Measurements from ENCODE around the gene NIP7. TPM values are rescaled to one million over a fixed set of nuclear protein-coding genes. Genes with fewer than 3 reads are reported as not detected.

NIP7 gene
- polyA plus RNA-seq, 1 donor (not counting 4 experiments of a cell fraction or from before 2014, with no cell fraction given): 31.3 TPM

DNA sequence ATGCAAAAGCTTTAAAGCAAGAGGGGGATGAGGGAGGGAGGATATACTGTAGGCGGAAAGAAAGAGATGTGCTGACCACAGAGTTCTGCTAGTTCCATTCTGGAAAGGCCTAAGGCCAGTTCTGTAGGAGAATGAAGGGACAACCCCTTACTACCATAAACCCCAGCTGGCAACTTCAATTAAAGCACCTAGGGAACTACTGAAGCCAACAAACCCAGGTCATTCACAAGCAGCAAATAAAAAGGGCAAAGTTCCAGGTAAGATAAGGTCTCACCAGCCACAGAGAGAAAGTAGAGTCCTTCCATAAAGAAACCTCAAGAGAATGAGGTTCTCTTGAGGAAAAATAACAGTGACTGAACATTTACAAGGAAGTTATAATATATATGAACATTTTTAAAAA lies 33.4 kb downstream of the NIP7 start:
- dilution Hi-C loops (cut with MboI; ENCODE audit: extremely low pct_ligation_motif_present, low sequenced_read_pairs): no loop called here
- peaks cover 19 to 23% of the 10 kb centered on the region in 2 experiments for H3K36me3 ChIP-seq (ENCODE audit: control insufficient read depth in 2 of 2, extremely low read depth in 1 of 2, insufficient read depth in 2 of 2, low read length in 2 of 2)
- no peaks in the 10 kb centered on the region for H3K4me1 ChIP-seq (ENCODE audit: control insufficient read depth, extremely low read depth, insufficient read depth, low read length)
- no peak for FAIRE-seq
- no peaks in the 10 kb centered on the region for H3K9me3 ChIP-seq (ENCODE audit: control insufficient read depth, low read depth, low read length)
- TF ChIP-seq, protein P1, sequence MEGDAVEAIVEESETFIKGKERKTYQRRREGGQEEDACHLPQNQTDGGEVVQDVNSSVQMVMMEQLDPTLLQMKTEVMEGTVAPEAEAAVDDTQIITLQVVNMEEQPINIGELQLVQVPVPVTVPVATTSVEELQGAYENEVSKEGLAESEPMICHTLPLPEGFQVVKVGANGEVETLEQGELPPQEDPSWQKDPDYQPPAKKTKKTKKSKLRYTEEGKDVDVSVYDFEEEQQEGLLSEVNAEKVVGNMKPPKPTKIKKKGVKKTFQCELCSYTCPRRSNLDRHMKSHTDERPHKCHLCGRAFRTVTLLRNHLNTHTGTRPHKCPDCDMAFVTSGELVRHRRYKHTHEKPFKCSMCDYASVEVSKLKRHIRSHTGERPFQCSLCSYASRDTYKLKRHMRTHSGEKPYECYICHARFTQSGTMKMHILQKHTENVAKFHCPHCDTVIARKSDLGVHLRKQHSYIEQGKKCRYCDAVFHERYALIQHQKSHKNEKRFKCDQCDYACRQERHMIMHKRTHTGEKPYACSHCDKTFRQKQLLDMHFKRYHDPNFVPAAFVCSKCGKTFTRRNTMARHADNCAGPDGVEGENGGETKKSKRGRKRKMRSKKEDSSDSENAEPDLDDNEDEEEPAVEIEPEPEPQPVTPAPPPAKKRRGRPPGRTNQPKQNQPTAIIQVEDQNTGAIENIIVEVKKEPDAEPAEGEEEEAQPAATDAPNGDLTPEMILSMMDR (optimal IDR thresholded peaks at IDR 0.05 in 1 of 3, IDR thresholded peaks at IDR 0.05 in 1 of 3, conservative IDR thresholded peaks at IDR 0.05 in 1 of 3; ENCODE audit: extremely low read depth in 1 of 3, insufficient read depth in 2 of 3, low read length in 3 of 3): no peak
- no peak for TF ChIP-seq EZH2 (IDR thresholded peaks at IDR 0.05; ENCODE audit: low read length)
- no peak overlapping the region for H3K4me3 ChIP-seq (ENCODE audit: control insufficient read depth in 2 of 3, extremely low read depth in 1 of 3, insufficient read depth in 2 of 3, low read depth in 1 of 3, low read length in 3 of 3)
- no peaks in the 10 kb centered on the region for H3K79me2 ChIP-seq (ENCODE audit: control insufficient read depth, insufficient read depth, low read length)
- no peak overlapping the region for H2AFZ ChIP-seq (ENCODE audit: control insufficient read depth, low read length)
- no peaks in the 10 kb centered on the region for H4K20me1 ChIP-seq (ENCODE audit: control insufficient read depth, extremely low read depth, insufficient read depth, low read length)
- no peak overlapping the region for H3K4me2 ChIP-seq (ENCODE audit: control insufficient read depth, extremely low read depth, insufficient read depth, low read depth, low read length)
- H3K9ac ChIP-seq (ENCODE audit: control insufficient read depth, extremely low read depth, insufficient read depth, low read length): no peak overlapping the region
- no peak for DNase-seq (ENCODE audit: low read depth, low spot score)
- no peaks in the 10 kb centered on the region for H3K9me1 ChIP-seq (ENCODE audit: control insufficient read depth, extremely low read depth, insufficient read depth, low read length)
- no peaks in the 10 kb centered on the region for H3K27me3 ChIP-seq (ENCODE audit: control insufficient read depth, extremely low read depth, insufficient read depth, low read length)
- no peak overlapping the region for H3K27ac ChIP-seq (ENCODE audit: control insufficient read depth, insufficient read depth, low read length)

DNA sequence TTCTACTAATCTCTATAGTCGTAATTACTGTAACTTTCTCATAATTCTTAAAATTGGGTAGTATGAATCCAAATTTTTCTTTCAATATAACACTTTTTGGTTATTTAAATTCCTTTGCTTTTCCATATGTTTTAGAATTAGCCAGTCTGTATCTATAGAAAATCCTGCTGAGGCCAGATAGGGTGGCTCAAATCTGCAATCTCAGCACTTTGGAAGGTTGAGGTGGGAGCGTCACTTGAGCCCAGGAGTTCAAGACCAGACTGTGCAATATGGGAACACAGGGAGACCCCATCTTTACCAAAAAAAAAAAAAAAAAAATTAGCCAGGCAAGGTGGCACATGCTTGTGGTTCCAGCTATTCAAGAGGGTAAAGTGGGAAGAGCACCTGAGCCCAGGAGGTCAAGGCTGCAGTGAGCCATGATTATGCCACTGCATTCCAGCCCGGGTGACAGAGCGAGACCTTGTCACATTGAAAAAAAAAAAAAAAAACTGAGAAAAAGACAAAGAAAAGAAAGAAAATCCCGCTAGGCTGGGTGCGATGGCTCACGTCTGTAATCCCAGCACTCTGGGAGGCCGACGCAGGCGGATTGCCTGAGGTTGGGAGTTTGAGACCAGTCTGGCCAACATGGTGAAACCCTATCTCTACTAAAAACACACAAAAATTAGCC lies 37.0 kb downstream of the NIP7 start:
- DNase-seq (ENCODE audit: low read depth, low spot score): no peak
- no peaks in the 10 kb centered on the region for H3K4me1 ChIP-seq (ENCODE audit: control insufficient read depth, extremely low read depth, insufficient read depth, low read length)

More for the DNA sequence above, 37.0 kb downstream of the NIP7 start:
- Histone ChIP-seq H3K27ac (ENCODE audit: control insufficient read depth, insufficient read depth, low read length) (no peak overlapping the region), H3K4me3 (ENCODE audit: control insufficient read depth in 2 of 3, extremely low read depth in 1 of 3, insufficient read depth in 2 of 3, low read depth in 1 of 3, low read length in 3 of 3) (no peak overlapping the region), H3K27me3 (ENCODE audit: control insufficient read depth, extremely low read depth, insufficient read depth, low read length) (no peaks in the 10 kb centered on the region), H3K9me3 (ENCODE audit: control insufficient read depth, low read depth, low read length) (no peaks in the 10 kb centered on the region), H4K20me1 (ENCODE audit: control insufficient read depth, extremely low read depth, insufficient read depth, low read length) (no peaks in the 10 kb centered on the region), H3K79me2 (ENCODE audit: control insufficient read depth, insufficient read depth, low read length) (no peaks in the 10 kb centered on the region), H3K4me2 (ENCODE audit: control insufficient read depth, extremely low read depth, insufficient read depth, low read depth, low read length) (no peak overlapping the region), H3K9me1 (ENCODE audit: control insufficient read depth, extremely low read depth, insufficient read depth, low read length) (no peaks in the 10 kb centered on the region), H3K36me3 (ENCODE audit: control insufficient read depth in 2 of 2, extremely low read depth in 1 of 2, insufficient read depth in 2 of 2, low read length in 2 of 2) (peaks cover 6 to 13% of the 10 kb centered on the region in 2 experiments), H2AFZ (ENCODE audit: control insufficient read depth, low read length) (no peak overlapping the region), H3K9ac (ENCODE audit: control insufficient read depth, extremely low read depth, insufficient read depth, low read length) (no peak overlapping the region)
- FAIRE-seq: no peak
- TF ChIP-seq EZH2 (IDR thresholded peaks at IDR 0.05; ENCODE audit: low read length): no peak
- TF ChIP-seq, protein P1 (optimal IDR thresholded peaks at IDR 0.05 in 1 of 3, IDR thresholded peaks at IDR 0.05 in 1 of 3, conservative IDR thresholded peaks at IDR 0.05 in 1 of 3; ENCODE audit: extremely low read depth in 1 of 3, insufficient read depth in 2 of 3, low read length in 3 of 3): no peak
- dilution Hi-C loops (cut with MboI; ENCODE audit: extremely low pct_ligation_motif_present, low sequenced_read_pairs): no loop called here
